ENCODE measurements around the gene WDFY1. TPM values are rescaled to one million over a fixed set of nuclear protein-coding genes. Genes with fewer than 3 reads are reported as not detected.

Gene WDFY1
- total RNA-seq, 2 experiments from 2014 or later: 41.1 to 41.5 TPM

DNA sequence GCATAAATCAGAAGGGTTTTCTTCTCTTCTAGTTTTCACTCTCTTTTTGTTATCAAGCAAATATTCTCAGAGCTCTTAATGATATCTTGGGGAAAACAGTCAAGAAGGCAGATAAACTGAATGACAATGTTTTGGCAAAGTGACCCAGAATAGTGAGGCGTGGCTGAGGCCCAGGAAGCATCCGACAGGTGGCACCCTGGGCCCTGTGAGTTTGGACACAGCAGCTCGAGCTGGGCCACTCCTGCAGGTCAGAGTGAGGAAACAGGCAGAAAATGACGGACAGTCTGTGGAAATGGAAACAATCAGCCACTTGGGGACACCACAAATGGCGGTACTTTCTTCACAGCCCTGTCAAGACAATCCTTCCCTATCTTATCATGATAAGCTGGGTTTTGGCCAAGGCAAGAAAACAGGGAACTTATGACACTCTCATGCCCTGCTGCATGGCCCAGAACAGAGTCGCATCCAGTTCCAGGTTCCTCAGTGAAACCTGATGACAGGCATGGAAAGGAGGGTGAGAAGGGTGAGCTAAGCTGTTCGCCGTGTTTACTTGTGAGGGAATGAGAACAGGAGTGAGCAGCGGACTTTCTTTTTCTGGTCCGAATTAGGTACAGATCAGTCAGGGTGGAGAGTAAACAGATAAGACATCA is 44.2 kb upstream of the WDFY1 start:
- H3K9me3 ChIP-seq (ENCODE audit: control insufficient read depth in 1 of 2, insufficient read depth in 1 of 2, low read length in 2 of 2): no peaks in the 10 kb centered on the region
- no peaks in the 10 kb centered on the region for H3K4me1 Mint-ChIP-seq (ENCODE audit: low read depth)
- peaks cover 6% of the 10 kb centered on the region for H3K36me3 Mint-ChIP-seq (ENCODE audit: low read depth)
- TF ChIP-seq, protein P1, sequence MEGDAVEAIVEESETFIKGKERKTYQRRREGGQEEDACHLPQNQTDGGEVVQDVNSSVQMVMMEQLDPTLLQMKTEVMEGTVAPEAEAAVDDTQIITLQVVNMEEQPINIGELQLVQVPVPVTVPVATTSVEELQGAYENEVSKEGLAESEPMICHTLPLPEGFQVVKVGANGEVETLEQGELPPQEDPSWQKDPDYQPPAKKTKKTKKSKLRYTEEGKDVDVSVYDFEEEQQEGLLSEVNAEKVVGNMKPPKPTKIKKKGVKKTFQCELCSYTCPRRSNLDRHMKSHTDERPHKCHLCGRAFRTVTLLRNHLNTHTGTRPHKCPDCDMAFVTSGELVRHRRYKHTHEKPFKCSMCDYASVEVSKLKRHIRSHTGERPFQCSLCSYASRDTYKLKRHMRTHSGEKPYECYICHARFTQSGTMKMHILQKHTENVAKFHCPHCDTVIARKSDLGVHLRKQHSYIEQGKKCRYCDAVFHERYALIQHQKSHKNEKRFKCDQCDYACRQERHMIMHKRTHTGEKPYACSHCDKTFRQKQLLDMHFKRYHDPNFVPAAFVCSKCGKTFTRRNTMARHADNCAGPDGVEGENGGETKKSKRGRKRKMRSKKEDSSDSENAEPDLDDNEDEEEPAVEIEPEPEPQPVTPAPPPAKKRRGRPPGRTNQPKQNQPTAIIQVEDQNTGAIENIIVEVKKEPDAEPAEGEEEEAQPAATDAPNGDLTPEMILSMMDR (IDR thresholded peaks at IDR 0.05): no peak
- H3K27me3 Mint-ChIP-seq: peaks cover 18% of the 10 kb centered on the region
- H3K27ac ChIP-seq (ENCODE audit: low read depth in 1 of 2, low read length in 2 of 2): no peak overlapping the region
- DNase-seq: no peak
- no peaks in the 10 kb centered on the region for H3K9me3 Mint-ChIP-seq
- ATAC-seq (ENCODE audit: poor library complexity): no peak
- H3K27me3 ChIP-seq (ENCODE audit: control insufficient read depth in 1 of 2, insufficient read depth in 2 of 2, low read length in 2 of 2): no peaks in the 10 kb centered on the region
- H3K27ac Mint-ChIP-seq: no peak overlapping the region
- H3K36me3 ChIP-seq (ENCODE audit: insufficient read depth, low read length): no peaks in the 10 kb centered on the region
- H3K4me3 ChIP-seq (ENCODE audit: low read length): no peak overlapping the region
- POLR2A ChIA-PET: no interaction called here
- CTCF ChIA-PET: no interaction called here
- intact Hi-C loops (cut with DNase I, micrococcal nuclease): no loop called here
- H3K4me3 Mint-ChIP-seq: no peak overlapping the region
- H3K4me1 ChIP-seq (ENCODE audit: insufficient read depth, low read length): no peaks in the 10 kb centered on the region

DNA sequence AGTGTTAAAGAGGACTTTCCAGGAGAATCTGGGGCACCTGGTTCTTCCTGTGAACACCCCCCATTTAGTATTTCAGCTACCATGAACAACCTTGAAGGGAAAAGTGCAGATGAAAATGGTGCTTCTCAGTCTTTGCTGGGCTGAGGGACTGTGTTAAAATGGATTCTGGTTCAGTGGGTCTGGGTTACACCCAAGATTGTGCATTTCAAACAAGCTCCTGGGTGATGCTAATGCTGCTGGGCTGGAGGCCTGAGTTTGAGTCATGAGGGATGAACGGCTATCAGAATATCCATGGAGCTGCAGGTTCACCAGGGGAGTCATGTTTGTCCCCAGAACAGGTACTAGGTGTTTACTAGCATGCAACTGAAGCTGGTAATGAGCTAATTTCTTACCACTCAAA is 36.1 kb upstream of the WDFY1 start:
- intact Hi-C loops (cut with DNase I, micrococcal nuclease): no loop called here
- Mint-ChIP-seq H3K27me3 (peaks cover 6% of the 10 kb centered on the region), H3K36me3 (ENCODE audit: low read depth) (peaks cover 6% of the 10 kb centered on the region), H3K4me3 (no peak overlapping the region), H3K9me3 (no peaks in the 10 kb centered on the region), H3K4me1 (ENCODE audit: low read depth) (no peaks in the 10 kb centered on the region), H3K27ac (no peak overlapping the region)
- ATAC-seq (ENCODE audit: poor library complexity) (no peak), DNase-seq (no peak)
- ChIA-PET CTCF (interaction anchor here (1.2 to 3.2 kb wide), 3 partner anchors 9 to 12 kb away, joined by 3 to 9 read pairs (median 7); no protein-coding TSS in a partner anchor), POLR2A (no interaction called here)
- H3K36me3 ChIP-seq (ENCODE audit: insufficient read depth, low read length): no peaks in the 10 kb centered on the region
- no peak overlapping the region for H3K4me3 ChIP-seq (ENCODE audit: low read length)
- no peaks in the 10 kb centered on the region for H3K9me3 ChIP-seq (ENCODE audit: control insufficient read depth in 1 of 2, insufficient read depth in 1 of 2, low read length in 2 of 2)
- H3K4me1 ChIP-seq (ENCODE audit: insufficient read depth, low read length): no peaks in the 10 kb centered on the region
- TF ChIP-seq, protein P1 (IDR thresholded peaks at IDR 0.05): no peak
- no peak overlapping the region for H3K27ac ChIP-seq (ENCODE audit: low read depth in 1 of 2, low read length in 2 of 2)
- no peaks in the 10 kb centered on the region for H3K27me3 ChIP-seq (ENCODE audit: control insufficient read depth in 1 of 2, insufficient read depth in 2 of 2, low read length in 2 of 2)

DNA sequence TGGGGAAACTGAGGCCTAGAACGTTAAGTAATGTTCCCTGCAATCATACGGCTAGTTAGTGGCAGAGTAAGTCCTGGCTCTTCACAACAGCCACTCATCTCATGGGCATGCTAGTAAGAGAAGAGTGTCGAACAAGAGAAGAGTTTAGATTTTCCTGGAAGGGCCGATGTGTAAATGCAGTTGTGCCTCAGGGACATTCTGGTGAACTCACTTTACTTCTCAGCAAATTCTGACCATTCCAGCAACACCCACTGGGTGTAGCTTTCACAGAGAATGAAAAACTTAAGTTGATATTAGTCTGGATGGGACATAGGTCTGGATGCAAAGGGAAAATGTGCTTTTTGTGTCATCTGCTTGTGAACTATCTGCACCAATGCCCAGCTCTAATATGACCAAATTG is 35.7 kb upstream of the WDFY1 start:
- no peak for ATAC-seq (ENCODE audit: poor library complexity)
- no peak for DNase-seq

More for the DNA sequence above, 35.7 kb upstream of the WDFY1 start:
- Histone ChIP-seq H3K4me1 (ENCODE audit: insufficient read depth, low read length) (no peaks in the 10 kb centered on the region), H3K36me3 (ENCODE audit: insufficient read depth, low read length) (no peaks in the 10 kb centered on the region), H3K9me3 (ENCODE audit: control insufficient read depth in 1 of 2, insufficient read depth in 1 of 2, low read length in 2 of 2) (no peaks in the 10 kb centered on the region), H3K27me3 (ENCODE audit: control insufficient read depth in 1 of 2, insufficient read depth in 2 of 2, low read length in 2 of 2) (no peaks in the 10 kb centered on the region), H3K4me3 (ENCODE audit: low read length) (no peak overlapping the region), H3K27ac (ENCODE audit: low read depth in 1 of 2, low read length in 2 of 2) (no peak overlapping the region)
- POLR2A ChIA-PET: no interaction called here
- Mint-ChIP-seq H3K9me3 (no peaks in the 10 kb centered on the region), H3K4me3 (no peak overlapping the region), H3K27me3 (peaks cover 2% of the 10 kb centered on the region), H3K4me1 (ENCODE audit: low read depth) (no peaks in the 10 kb centered on the region), H3K27ac (no peak overlapping the region), H3K36me3 (ENCODE audit: low read depth) (peaks cover 6% of the 10 kb centered on the region)
- CTCF ChIA-PET: interaction anchor here (1.2 to 3.2 kb wide), 3 partner anchors 8 to 13 kb away, joined by 3 to 9 read pairs (median 7); no protein-coding TSS in a partner anchor
- TF ChIP-seq, protein P1 (IDR thresholded peaks at IDR 0.05): no peak
- intact Hi-C loops (cut with DNase I, micrococcal nuclease): no loop called here

Data from CD4-positive, alpha-beta T cell (primary cell).